Pulmonary artery endothelial cell (primary cell): ENCODE measurements around the gene ARL6IP4. TPM values are rescaled to one million over a fixed set of nuclear protein-coding genes. Genes with fewer than 3 reads are reported as not detected.

Experiments
- DNase-seq: peaks from one replicate; pipeline ENCODE4 v3.0.0-alpha.2; 2011; ENCODE audit warnings: low read depth, low spot score
- total RNA-seq: library from RNA; depleted of rRNA; stranded (reverse); fragments of >200 nt; gene quantifications from 2 replicates; pipeline ENCODE4 v1.2.3, GENCODE V29; 2014

The ARL6IP4 gene
- total RNA-seq, 1 donor from 2014 or later, result 261 TPM

DNA sequence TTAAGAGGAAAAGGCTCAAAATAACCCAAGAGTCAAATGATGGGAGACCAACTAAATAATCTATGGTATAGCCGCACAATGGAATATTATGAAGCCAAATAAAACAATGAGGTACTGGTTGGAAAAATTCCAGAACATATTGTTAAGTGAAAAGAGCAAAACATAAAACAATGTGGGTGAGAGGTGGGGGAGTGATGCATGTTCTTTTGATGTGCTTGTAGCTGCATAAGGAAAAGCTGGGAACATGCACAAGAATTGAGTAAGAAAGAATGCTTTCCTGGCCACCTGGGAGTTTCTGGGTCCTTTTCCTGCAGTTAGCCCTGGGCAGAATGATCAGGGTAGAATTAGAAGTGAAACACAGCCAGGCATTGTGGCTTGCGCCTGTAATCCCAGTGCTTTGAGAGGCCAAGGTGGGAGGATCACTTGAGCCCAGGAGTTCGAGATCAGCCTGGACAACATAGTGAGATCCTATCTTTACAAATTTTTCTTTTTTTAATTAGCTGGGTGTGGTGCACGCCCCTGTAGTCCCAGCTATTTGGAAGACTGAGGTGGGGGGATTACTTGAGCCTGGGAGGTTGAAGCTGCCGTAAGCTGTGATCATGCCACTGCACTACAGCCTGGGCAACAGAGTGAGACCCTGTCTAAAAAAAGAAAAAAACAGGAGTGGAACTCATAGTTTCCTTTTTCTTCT, 22.1 kb upstream of the ARL6IP4 start:
- peak; percentile 97 for DNase-seq

DNA sequence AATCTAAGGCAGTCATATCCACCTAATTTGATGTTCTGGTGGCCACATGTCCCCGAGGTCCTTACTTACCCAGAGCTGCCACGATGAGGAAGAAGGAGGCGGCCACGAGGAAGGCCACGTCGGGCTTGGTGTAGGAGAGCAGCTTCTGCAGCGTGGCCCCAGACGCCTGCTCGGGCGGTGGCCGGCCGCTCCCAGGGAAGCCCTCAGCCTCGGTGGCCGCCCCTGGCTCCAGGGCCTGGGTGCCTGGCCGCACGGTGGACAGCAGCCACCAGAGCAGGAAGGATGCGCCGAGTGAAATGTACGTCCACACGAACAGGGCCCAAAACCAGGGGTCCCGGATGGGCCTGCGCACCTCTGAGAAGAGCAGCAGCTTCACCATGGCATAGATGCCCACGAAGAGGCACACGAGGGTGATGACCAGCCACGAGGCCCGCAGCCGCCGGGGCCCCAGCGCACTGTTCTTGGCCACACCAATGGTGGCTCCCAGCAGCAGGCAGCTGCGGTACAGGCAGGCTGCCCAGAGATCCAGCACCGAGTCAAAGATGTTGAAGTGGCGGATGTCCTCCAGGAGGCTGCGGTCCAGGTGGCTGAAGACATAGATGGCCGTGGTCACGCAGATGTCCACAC, 20.8 kb upstream of the ARL6IP4 start:
- DNase-seq, result no peak

DNA sequence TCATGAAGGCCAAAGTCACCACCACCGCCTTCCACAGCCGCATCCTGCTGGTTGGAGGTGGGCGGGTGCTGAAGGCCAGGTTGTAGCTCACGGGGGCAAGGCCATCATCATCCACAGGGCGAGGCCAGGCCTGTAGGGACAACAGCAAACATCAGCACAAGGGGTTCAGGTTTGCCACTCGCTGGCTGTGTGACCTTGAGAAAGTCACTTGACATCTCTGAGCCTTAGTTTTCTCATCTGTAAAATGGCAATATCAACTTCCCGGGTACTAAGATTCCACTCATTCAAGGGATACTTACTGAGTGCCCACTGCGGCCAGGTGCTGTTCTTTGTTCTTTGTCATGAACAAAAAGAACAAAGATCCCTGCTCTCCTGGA, 20.3 kb upstream of the ARL6IP4 start:
- DNase-seq, result no peak

DNA sequence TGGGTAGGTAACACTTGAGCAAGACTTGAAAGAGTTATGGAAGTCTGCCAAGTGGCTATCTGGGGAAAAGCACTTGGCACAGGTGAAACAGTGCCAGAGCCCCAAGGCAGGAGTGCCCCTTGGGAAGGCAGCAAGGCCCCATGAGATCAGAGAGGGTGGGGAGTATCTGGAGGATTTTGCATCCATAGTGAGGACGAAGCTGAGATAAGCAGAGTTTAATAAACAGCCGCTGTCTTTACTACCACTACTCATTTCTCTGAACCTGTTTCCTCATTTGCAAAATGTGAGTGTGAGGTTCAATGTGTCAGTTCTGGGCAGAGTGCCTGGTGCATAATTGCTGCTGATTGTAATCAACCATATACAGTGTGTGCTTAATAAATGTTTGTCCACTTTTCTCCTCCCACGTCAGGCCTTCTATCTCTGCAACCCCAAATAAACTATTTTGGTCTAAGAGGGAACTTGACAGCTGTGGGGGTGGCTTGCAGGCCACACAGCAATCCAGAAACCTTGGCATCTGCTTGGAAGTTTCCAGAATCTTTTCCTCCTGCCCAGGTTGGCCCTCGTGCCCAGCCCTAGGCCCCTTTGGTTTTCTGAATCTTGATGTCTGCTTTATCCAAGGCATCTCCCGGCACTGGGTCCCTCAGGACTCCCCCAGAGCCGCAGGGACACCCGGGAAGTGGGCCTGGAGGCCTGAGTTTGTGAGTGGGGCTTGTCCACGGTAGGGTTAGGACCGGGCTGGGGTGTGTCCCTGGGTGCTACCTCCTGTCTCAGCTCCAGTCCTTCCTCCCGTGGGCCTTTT, 18.8 kb upstream of the ARL6IP4 start:
- no peak for DNase-seq

DNA sequence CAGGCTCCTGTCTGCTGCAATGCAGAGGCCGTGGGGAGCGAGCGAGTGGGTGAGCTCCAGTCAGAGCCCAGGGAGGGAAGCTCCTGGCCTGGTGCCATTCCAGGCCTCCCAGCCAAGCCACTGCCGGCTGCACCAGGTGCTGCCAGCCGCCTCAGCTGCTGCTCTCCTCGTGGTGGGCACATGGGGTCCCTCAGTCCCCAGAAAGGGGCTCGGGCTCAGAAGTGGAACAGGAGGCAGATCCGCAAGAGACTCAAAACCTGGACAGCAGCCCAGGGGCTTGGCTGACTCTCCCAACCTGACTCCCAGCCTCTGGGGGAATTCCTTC, 16.6 kb upstream of the ARL6IP4 start:
- DNase-seq, result no peak

DNA sequence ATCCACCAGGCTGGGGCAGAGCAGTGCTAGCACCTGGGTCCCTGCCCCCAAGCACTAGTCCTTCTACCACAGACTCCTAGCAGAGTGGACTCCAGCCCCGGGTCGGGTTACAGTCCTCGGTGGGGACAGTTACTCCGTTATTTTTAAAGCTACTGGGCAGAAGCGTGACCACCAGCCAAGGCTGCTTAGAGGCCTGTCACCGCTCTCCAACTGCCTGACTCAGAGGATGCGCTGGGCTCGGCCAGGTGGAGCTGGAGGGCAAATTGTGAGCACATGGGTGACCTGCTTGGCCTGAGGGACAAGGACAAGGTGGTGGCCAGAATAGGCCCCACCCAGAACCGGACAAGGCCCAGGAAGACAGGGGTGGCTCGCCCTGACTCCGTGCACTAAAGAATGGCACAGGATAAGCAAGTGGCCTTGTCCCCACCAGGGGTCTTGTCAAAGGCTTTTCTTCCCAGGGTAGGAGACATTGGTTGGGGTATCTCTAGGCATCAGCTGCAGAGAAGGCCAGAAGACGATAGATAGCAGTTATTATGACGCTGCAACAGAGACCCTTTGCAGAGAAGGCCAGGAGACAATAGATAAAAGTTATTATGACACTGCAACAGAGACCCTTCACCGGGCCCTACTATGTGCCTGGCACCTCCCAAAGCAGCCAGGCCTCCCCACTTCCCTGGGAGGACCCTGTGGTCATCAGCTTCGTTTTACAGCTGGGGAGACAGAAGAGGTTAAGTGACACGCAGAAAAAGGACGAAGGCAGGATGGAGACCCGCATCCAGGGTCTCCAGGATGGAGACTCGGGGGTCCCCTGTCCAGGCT, 15.8 kb upstream of the ARL6IP4 start:
- no peak for DNase-seq

DNA sequence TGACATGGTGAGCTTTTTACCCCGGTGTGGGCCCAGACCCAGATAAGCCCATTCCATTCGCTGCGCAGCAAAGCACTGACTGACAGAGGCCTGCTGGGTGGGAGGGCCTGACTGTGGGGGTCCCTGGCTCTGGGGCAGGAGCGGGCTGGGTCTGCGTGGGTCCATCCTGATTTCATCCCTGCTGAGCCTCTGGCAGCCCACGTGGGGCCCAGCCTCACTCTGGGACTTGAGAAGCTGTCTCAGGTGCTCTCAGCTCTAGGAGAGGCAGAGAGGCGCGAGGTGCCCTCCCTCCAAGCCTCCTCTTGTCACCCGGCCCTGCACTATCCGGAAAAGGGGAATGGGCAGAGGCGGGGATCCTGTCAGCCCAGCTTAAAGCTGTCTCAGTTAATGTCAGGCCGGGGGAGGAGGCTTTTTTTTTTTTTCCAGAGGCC, 15.1 kb upstream of the ARL6IP4 start:
- DNase-seq, result no peak

DNA sequence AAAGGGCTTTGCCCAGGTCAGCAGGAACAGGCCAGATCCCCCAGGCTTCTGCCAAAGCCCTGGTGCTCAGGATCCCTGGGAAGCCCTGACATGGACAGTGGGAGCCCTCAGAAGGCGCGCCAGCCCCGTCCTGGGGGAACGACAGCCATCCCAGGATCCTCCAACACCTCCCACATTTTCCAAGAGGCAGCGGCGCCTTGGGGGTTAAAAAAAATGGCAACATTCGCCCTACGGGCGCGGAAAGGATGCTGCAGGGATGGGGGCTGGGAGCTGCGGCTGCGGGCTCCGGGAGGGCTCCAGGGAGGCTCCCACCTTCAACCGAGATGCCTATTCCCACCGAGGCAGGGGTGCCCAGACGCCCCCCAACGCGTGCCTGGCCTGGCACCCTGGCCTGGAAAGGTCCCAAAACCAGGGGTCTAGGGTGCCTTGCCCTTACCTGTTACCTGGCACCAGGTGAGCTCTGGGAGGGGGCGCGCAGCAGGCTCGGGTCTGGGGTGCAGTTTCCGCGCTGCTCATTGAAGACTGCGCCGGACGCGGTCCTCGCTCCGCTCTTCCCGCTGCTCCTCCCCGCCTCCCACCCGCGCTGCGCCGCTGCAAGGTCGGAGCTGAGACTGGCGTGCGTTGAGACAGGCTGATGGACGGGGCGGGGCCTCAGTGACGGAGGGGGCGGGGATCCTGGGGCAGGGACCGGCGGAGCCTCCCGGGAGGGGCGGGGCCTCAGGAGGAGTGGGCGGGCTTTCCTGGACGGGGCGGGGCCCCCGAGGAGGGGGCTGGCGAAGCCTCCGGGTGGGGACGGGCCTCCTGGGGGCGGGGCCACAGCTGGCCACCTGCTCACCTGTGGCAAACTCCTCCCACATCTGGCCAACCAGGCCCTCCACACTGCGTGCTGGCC, 14.4 kb upstream of the ARL6IP4 start, which contains the start of gene ABCB9:
ABCB9 (minus strand) TSS at position 613 of the 892 bp plus-strand sequence. CDS start 6,228 bp downstream, outside the sequence.
- peak; percentile 73 for DNase-seq

DNA sequence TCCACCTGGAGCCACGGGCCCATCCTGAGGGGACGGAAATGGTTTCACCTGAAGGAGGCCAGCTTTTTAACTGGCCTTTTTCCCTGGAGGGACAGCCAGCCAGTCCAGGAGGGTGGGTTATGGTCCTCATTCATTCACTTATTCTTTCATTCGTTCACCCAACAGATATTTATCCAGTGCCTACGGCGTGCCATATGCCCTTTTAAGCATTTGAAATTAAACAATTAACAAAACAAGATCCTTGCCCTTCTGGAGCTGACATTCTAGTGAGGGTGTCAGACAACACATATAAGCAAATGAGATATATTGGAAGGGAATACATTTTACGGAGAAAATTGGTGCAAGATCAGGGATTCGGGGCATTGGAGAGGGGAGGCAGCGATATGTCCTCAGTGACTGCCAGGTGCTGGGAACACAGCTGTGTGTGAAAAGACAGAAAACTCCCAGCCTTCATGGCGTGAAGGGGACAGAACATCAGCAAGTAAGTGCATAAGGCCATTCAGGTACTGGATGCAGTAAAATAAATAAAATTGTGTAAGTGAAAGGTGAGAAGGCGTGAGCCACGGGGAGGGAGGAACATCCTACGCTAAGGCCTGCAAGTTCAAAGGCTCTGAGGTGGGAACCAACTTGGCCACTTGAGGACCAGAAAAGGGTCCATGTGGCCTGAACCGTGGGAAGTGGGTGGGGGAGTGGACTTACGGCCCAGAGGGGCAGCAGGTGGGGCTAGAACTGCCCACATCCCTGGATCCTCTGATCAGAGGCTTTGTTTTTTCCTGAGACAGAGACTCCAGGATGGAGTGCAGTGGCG, 13.5 kb upstream of the ARL6IP4 start:
- no peak for DNase-seq

DNA sequence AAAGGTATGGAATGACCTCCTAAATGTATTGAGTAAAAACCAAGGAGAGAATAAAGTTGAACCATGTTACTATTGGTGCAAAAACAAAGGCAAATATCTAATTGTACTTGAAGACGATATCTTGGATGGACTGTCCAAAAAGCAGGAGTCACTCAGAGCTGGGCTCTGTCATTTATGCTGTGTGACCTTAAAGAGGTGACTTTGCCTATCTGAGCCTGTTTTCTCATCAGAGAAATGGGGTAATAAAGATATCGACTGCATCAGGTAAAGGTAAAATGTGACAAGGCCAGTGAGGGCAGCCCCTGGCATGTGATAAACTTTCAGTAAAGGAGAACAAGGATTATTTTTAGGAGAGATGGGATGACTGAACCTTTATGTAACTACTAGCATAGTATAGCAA, 12.4 kb upstream of the ARL6IP4 start:
- DNase-seq, result no peak

DNA sequence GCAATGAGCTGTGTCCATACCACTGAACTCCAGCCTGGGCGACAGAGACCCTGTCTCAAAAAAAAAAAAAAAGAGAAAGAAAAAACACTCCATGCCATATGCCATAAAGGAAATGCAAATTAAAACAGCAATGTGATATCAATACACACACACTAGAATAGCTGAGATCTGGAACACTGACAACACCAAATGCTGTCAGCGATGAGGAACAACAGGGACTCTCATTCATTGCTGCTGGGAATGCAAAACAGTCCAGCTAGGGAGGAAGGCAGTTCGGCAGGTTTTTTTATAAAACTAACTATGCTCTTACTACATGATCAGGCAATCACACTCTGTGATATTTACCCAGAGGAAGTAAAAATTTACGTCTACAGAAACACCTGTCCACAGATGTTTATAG, 10.8 kb upstream of the ARL6IP4 start:
- DNase-seq, result no peak

DNA sequence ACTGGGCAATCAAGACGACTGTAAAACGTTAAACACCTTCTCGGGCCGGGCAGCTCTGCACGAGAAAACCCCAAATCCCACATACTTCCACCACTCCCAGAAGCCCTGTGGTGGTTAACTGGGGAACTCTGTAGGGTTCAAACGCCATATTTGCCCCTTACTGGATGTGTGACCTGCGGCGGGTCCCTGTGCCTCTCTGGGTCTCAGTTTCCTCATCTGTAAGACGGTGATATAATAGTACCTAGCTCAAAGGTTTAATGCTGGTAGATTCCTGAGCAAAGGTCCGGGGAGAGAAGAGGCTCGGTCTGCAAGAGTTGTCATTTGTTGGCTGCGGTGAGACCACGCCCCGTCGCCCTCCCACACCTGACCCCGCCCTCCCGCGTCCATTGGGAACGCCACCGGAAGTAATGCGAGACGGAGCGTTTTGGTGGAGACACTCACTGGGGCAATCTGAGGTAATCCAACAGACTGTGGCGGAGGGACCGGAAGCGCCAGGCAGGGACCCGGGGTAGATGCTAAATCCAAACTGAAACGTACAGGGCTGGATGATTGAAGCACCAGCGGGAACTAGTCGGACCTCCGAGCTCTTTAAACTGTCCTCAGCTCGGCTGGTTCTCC, 6.1 kb upstream of the ARL6IP4 start:
- DNase-seq, result peak; percentile 94

DNA sequence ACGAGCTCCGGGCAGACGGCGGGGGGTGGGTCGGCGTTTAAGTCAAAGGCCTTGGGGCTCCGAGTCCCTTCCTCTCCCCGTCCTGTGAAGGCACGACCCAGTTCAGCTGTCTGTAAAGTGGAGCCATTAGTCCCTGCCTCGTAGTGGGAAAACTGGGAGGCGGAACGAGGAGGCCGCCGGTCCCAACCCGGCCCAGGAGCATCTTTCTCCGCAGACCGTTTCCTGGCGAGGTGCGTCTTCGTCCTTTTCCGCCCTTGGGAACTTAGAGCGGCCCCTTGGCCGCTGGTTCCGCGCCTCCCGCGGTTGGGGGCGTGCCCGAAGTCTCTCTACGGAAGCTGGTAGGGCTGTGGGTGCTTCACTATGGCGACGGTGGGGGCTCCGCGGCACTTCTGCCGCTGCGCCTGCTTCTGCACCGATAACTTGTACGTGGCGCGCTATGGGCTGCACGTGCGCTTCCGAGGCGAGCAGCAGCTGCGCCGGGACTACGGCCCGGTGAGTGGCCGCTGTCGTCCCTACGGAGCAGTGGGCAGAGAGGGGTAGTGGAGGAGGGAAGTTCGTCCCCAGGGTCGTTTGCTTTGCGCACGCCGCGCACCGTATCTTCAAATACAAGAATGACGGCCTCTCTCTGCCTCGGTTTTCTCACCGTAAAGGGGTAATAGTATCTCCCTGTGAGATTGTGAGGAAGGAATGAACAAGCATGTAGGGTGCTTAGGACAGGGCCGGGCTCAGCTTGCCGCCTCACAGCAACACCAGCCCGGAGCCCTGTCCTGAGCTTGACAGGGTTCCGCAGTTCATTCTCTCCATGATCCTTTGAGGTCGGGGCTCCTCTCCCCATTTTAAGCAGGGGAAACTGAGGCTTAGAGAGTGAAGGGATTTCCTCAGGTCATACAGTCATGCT, 5.3 kb upstream of the ARL6IP4 start, which contains the start of gene OGFOD2:
OGFOD2 (plus strand) TSS at position 353 of the 898 bp plus-strand sequence; CDS start at position 361, 8 bp downstream.
- peak; percentile 65 for DNase-seq

DNA sequence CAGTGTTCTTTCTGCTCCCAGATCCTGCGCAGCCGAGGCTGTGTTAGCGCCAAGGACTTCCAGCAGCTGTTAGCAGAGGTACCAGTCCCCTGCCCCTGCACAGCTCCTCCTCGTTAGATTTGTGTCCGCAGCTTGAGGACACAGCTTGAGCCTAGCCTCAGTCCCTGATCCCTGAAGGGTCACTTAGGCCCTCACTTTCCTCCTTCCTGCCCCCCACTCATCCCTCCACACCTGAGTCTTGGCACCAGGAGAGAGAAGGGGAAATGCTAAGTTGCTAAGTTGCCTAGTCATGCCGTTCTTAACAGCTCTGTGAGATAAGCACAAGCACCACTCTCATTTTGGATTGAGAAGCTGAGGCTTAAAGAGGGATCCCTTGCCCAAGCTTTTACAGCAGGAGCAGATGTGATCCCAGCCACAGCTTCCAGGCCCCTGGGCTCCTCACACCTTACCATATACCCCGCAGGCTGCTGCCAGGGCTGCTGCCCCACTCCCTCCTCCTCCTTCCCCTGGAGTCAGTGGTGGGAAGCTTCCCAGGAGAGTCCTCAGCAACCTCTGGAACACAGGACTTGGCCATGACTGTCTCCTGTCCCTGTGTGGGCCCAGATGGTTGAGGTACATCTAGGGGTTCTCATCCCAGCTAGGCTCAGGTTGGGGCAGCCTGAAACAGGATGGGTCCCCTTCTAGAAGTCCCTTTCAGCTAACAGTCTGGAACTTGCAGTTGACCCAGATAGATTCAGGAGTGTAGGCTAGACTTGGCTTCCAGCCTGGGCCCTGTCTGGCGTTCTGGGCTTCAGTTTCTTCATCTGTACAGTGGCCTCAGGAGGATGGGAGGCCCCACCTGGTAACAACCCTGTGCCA, 4.5 kb upstream of the ARL6IP4 start:
- DNase-seq, result no peak

DNA sequence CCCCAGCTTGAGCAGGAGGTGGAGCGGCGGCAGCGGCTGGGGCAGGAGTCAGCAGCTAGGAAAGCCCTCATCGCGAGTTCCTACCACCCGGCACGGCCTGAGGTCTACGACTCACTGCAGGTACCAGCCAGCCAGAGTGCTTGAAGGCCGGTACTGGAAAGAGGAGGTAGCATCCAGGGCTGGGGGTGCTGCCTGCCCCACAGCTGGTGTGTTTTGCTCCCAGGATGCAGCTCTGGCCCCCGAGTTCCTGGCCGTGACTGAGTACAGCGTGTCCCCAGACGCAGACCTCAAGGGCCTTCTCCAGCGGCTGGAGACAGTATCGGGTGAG, 3.9 kb upstream of the ARL6IP4 start:
- no peak for DNase-seq

DNA sequence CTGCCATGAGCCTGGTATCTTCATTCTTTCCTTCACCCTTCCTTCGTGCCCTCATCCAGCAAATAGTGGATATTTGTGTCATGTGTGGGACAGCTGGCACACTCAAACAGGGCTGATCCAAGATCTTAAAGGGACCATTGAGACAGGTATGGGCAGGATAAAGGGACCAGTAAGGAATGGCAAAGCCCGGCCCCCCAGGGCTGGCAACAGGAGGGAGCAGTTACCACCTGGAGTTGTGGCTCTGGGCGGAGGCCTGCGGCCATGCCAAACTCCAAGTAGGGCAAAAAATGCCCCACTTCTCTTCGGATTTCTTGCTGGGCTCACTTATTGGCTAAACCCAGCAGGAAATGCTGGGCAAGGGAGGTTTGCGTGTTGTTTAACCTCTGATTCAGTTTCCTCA, 3.3 kb upstream of the ARL6IP4 start:
- no peak for DNase-seq

DNA sequence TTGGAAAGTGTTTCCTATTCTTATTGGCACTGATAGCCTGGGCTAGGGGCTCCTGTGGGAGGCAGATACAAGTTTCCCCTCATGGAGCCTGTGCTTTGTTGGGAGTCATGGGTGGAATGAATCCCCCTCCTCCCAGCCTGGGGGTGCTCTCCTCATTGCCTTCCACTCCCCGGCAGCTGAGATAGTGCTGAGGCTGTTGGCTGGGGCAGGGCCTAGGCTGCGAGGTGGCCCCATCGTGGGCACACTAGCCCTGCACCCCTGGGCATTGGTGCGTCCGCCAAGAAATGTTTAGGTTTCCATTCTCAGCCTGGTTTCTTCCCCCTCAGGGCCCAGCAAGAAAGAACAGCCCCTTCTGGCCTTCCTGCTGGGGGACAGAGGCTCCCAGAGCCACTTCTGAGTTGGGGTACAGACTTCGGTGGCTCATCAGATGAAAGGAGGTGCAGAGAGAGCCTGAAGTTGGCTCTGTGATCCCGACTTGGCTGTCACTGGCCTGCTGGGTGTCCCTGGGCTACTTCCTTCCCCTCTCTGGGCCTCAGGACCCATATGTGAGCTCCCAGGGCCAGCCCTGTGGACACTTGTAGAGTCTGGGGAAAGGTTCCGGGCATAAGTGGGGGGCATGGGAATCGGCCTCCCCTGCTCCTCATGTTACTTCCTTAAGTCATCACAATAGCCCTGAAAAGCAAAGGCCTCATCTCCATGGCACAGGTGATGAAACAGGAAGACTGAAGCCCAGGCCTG, 2.7 kb upstream of the ARL6IP4 start:
- no peak for DNase-seq
